HCT116 (cell line): Measurements from ENCODE around the gene TP63. TPM values are rescaled to one million over a fixed set of nuclear protein-coding genes. Genes with fewer than 3 reads are reported as not detected.

ENCODE experiments used
- ATAC-seq: fragments of 200-7000 bp; cut with Tn5 transposase; 2 replicates; pipeline ENCODE4 v1.9.1; 2020; ENCODE audit warnings: mild to moderate bottlenecking, moderate library complexity
- BruUV-seq: library from RNA; stranded (reverse); fragments of 400-500 nt; replicated peaks from 2 replicates; lab custom pipeline; 2021; lab: Mats Ljungman, UMichigan
- CTCF ChIA-PET: fragments of 300-600 bp; sonication (Branson Sonifier 250); formaldehyde crosslinking; loops from one replicate; lab custom pipeline; 2021; ENCODE audit warnings: antibody characterized with exemption; lab: Charles Lee
- POLR2A ChIA-PET: fragments of 300-600, 350-600 bp; sonication (Branson Sonifier 250); formaldehyde crosslinking; loops from one replicate; lab custom pipeline; 2021; ENCODE audit warnings: antibody characterized with exemption; lab: Charles Lee
- RAD21 ChIA-PET, 2 experiments: fragments of 300-600 bp; sonication (Branson Sonifier 250); formaldehyde crosslinking; loops; one replicate each; lab custom pipeline; 2023; ENCODE audit warnings: low total read pairs in 2 of 2; ENCODE audit not compliant: uncharacterized antibody in 2 of 2, unreplicated experiment in 2 of 2, low non-redundant PET in 1 of 2; lab: Charles Lee
- DNase-seq: peaks from one replicate; pipeline ENCODE4 v3.0.0-alpha.2; 2010; ENCODE audit warnings: low read depth, low spot score
- H2AFZ ChIP-seq: fragments of 200-600 bp; shearing (Covaris generic), sonication (generic); 2 replicates; pipeline ENCODE4 v1.6.1; 2017; ENCODE audit warnings: low read depth, mixed run types, mixed read lengths, antibody characterized with exemption, low read length; ENCODE audit not compliant: poor library complexity, severe bottlenecking
- H3K27ac ChIP-seq: 2 replicates; pipeline ENCODE4 v1.5.1; 2012; ENCODE audit warnings: low read depth, low read length
- H3K27me3 ChIP-seq: fragments of 200-600 bp; sonication (generic); 2 replicates; pipeline ENCODE4 v1.6.1; 2016; ENCODE audit warnings: mixed run types, low read length, mixed read lengths; ENCODE audit not compliant: insufficient read depth
- H3K36me3 ChIP-seq, 2 experiments: fragments of 200-500 bp in 1 of 2; fragments of 200-600 bp in 1 of 2; sonication (Bioruptor generic) in 1 of 2; sonication (generic) in 1 of 2; 2 replicates each; pipeline versions ENCODE4 v1.5.1 to v1.6.1; 2014 to 2016; ENCODE audit warnings: low read length in 2 of 2, inconsistent platforms in 1 of 2, mixed read lengths in 1 of 2, mixed run types in 1 of 2; ENCODE audit not compliant: insufficient read depth in 2 of 2, control insufficient read depth in 1 of 2
- H3K4me1 ChIP-seq, 2 experiments: fragments of 200-600 bp in 1 of 2; sonication (generic) in 1 of 2; 2 replicates each; pipeline versions ENCODE4 v1.5.1 to v1.6.1; 2012 to 2017; ENCODE audit warnings: low read length in 2 of 2, inconsistent platforms in 1 of 2, mild to moderate bottlenecking in 1 of 2, mixed read lengths in 1 of 2, mixed run types in 1 of 2, moderate library complexity in 1 of 2; ENCODE audit not compliant: insufficient read depth in 2 of 2, control insufficient read depth in 1 of 2
- H3K4me2 ChIP-seq: fragments of 200-600 bp; sonication (generic); 2 replicates; pipeline ENCODE4 v1.6.1; 2017; ENCODE audit warnings: mixed run types, low read length, mixed read lengths
- H3K4me3 ChIP-seq, 2 experiments: fragments of 200-600 bp in 1 of 2; sonication (generic) in 1 of 2; replicated peaks in 1 of 2; 2 replicates each; pipeline ENCODE4 v1.5.1; 2011 to 2016; ENCODE audit warnings: low read length in 2 of 2, control low read depth in 1 of 2, low read depth in 1 of 2, mild to moderate bottlenecking in 1 of 2, mixed read lengths in 1 of 2, mixed run types in 1 of 2
- H3K79me2 ChIP-seq: fragments of 200-600 bp; sonication (generic); 2 replicates; pipeline ENCODE4 v1.6.1; 2017; ENCODE audit warnings: mild to moderate bottlenecking, mixed run types, low read length, moderate library complexity, mixed read lengths; ENCODE audit not compliant: insufficient read depth
- H3K9ac ChIP-seq: fragments of 200-600 bp; sonication (generic); 2 replicates; pipeline ENCODE4 v1.6.1; 2016; ENCODE audit warnings: low read length, mixed read lengths
- H3K9me2 ChIP-seq: fragments of 200-600 bp; sonication (generic), shearing (Covaris generic); 2 replicates; pipeline ENCODE4 v1.6.1; 2017; ENCODE audit warnings: mixed run types, mild to moderate bottlenecking, moderate library complexity; ENCODE audit not compliant: insufficient read depth
- H3K9me3 ChIP-seq, 2 experiments: fragments of 200-500 bp in 1 of 2; fragments of 200-600 bp in 1 of 2; sonication (Bioruptor generic) in 1 of 2; sonication (generic) in 1 of 2; 2 replicates each; pipeline ENCODE4 v1.6.1; 2014 to 2017; ENCODE audit warnings: low read length in 2 of 2, mixed read lengths in 2 of 2, inconsistent platforms in 1 of 2, low read depth in 1 of 2, mild to moderate bottlenecking in 1 of 2, mixed run types in 1 of 2, moderate library complexity in 1 of 2; ENCODE audit not compliant: control insufficient read depth in 1 of 2, insufficient read depth in 1 of 2
- H4K20me1 ChIP-seq: fragments of 200-600 bp; sonication (generic), shearing (Covaris generic); 2 replicates; pipeline ENCODE4 v1.6.1; 2017; ENCODE audit warnings: mixed run types, mild to moderate bottlenecking, moderate library complexity; ENCODE audit not compliant: insufficient read depth
- ELF1 ChIP-seq: IDR thresholded peaks from 2 replicates; pipeline ENCODE4 v1.6.1; 2012; ENCODE audit warnings: low read depth, borderline replicate concordance
- EZH2 ChIP-seq: fragments of 200-600 bp; sonication (generic); IDR thresholded peaks from 2 replicates; pipeline ENCODE4 v1.6.1; 2017; ENCODE audit warnings: antibody characterized with exemption, mixed run types
- RAD21 ChIP-seq: IDR thresholded peaks from 2 replicates; pipeline ENCODE4 v1.6.1; 2012; ENCODE audit warnings: low read depth, mild to moderate bottlenecking
- TCF7L2 ChIP-seq: IDR thresholded peaks from 2 replicates; pipeline ENCODE4 v1.7.0; 2011; ENCODE audit warnings: borderline replicate concordance, inconsistent platforms; ENCODE audit not compliant: insufficient read depth, insufficient read length; ENCODE audit errors: extremely low read depth
- intact Hi-C: fragments of 100-400 bp; cut with micrococcal nuclease; formaldehyde crosslinking; loops from 2 replicates; pipeline ENCODE4 v1.10.0; 2022
- total RNA-seq: library from RNA; stranded (reverse); gene quantifications from one replicate; pipeline ENCODE4 v1.2.1, GENCODE V29; 2021; ENCODE audit not compliant: unreplicated experiment
- TF ChIP-seq, protein P1 (sequence below): IDR thresholded peaks from 2 replicates; pipeline ENCODE4 v1.6.1; 2011; ENCODE audit warnings: mild to moderate bottlenecking, low read length, moderate library complexity; ENCODE audit not compliant: insufficient replicate concordance; ENCODE audit errors: extremely low read depth

Gene TP63
- total RNA-seq, 1 experiment from 2014 or later = not detected

DNA sequence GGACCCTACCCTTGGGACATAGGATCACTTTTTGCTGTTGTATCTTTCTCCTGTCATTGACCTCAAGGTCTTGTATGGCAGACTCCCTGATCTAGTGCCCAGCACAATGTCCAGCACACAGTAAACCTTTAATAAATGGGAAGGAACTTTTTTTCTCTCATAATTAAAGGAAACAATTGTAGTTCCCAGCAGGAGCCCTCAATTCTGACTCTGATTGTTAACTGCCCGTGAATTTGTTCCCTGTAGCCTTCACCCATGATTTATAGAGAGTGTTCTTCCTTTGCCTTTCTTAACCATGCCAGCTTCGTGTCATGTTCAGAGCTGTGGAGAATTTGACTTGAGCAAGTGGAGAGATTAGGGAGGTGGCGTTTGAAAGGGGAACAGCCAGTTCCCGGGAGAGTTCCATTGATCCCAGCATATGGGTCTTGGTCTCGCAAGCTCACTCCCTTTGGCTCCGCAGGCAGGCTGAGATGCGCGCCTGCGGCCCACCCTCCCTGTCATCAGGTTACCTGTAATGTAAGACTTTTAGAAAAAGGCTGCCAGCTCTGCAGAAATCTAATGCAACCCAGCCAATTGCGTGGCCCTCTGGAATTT lies 182.6 kb downstream of the TP63 start:
- no peaks in the 10 kb centered on the region for H4K20me1 ChIP-seq
- no peak overlapping the region for H3K9ac ChIP-seq
- no peaks in the 10 kb centered on the region for H3K27me3 ChIP-seq
- no peaks in the 10 kb centered on the region for H3K4me1 ChIP-seq
- POLR2A ChIA-PET = no interaction called here
- H2AFZ ChIP-seq = no peak overlapping the region
- H3K27ac ChIP-seq = no peak overlapping the region
- H3K4me2 ChIP-seq = no peak overlapping the region
- DNase-seq (no peak), ATAC-seq (no peak)
- no peak overlapping the region for H3K4me3 ChIP-seq
- RAD21 ChIA-PET = no interaction called here
- TF ChIP-seq ELF1 (no peak), RAD21 (no peak), TCF7L2 (no peak)
- TF ChIP-seq, protein P1, sequence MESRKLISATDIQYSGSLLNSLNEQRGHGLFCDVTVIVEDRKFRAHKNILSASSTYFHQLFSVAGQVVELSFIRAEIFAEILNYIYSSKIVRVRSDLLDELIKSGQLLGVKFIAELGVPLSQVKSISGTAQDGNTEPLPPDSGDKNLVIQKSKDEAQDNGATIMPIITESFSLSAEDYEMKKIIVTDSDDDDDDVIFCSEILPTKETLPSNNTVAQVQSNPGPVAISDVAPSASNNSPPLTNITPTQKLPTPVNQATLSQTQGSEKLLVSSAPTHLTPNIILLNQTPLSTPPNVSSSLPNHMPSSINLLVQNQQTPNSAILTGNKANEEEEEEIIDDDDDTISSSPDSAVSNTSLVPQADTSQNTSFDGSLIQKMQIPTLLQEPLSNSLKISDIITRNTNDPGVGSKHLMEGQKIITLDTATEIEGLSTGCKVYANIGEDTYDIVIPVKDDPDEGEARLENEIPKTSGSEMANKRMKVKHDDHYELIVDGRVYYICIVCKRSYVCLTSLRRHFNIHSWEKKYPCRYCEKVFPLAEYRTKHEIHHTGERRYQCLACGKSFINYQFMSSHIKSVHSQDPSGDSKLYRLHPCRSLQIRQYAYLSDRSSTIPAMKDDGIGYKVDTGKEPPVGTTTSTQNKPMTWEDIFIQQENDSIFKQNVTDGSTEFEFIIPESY = no peak
- H3K9me2 ChIP-seq = no peaks in the 10 kb centered on the region
- H3K9me3 ChIP-seq = no peaks in the 10 kb centered on the region
- CTCF ChIA-PET = no interaction called here
- H3K36me3 ChIP-seq = no peaks in the 10 kb centered on the region
- BruUV-seq = no TSS peak
- H3K79me2 ChIP-seq = no peaks in the 10 kb centered on the region
- intact Hi-C loops = no loop called here

DNA sequence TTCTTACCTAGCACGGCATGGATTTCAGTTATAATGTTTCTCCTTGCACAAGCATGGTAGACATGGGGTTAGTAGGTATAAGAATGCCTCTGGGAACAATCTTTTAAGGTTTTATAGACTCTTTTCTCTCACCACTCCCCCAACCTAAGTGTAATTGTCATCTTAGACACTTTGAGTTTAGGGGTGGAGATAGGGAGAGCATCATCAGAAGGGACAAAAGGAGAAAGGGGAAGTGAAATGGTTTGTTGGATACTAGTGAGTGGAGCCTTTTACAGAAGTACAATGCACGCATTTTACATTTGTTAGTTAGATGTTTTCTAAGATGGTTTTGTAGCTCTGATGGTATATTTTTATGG lies 189.2 kb downstream of the TP63 start:
- DNase-seq (no peak), ATAC-seq (no peak)
- H3K36me3 ChIP-seq = no peaks in the 10 kb centered on the region
- no peak overlapping the region for H3K4me3 ChIP-seq
- H3K9ac ChIP-seq = no peak overlapping the region
- intact Hi-C loops = no loop called here
- no peak overlapping the region for H3K27ac ChIP-seq
- ChIA-PET POLR2A (no interaction called here), CTCF (no interaction called here), RAD21 (no interaction called here)
- H3K9me3 ChIP-seq = no peaks in the 10 kb centered on the region
- no peaks in the 10 kb centered on the region for H3K79me2 ChIP-seq
- TF ChIP-seq RAD21 (no peak), EZH2 (no peak), ELF1 (no peak)
- no peak overlapping the region for H2AFZ ChIP-seq
- H3K4me1 ChIP-seq = no peaks in the 10 kb centered on the region; a peak in 1 of 4 replicates
- H3K4me2 ChIP-seq = no peak overlapping the region
- H3K9me2 ChIP-seq = no peaks in the 10 kb centered on the region
- BruUV-seq = no TSS peak
- no peaks in the 10 kb centered on the region; the same call in 1 of the 2 replicates for H3K27me3 ChIP-seq
- H4K20me1 ChIP-seq = no peaks in the 10 kb centered on the region
